Urothelium cell line (cell line): Measurements from ENCODE around the gene MDM4.
A peak's percentile ranks its signal among the peaks of the same experiment; 100 is the strongest.

Experiments used
- DNase-seq: peaks from one replicate; pipeline ENCODE4 v3.0.0; 2011; ENCODE audit warnings: low spot score, mixed read lengths
- FAIRE-seq: peaks from 2 replicates; lab custom pipeline; 2011; peaks lifted over from hg19 to GRCh38; lab: Jason Lieb, UNC

MDM4 gene

DNA sequence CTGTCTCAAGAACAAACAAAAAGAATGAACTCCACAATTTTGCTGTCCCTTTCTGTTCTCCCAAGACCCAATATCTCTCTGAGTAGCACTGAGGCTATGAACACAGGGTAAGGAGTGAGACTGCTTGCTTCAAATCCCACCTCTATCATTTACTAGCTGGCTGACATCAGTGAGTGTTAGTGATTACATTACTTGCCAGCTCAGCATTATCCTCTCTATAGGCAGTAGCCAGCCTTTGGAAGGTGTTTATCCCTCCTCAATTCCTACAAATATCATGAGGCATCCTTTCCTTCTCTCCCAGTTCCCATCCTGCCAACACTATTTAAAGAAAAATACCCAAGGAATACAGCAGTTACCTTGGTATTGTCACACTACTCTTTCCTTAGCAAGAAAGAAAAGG is 24.6 kb upstream of the MDM4 start:
- DNase-seq (no peak), FAIRE-seq (no peak)

GRCh38 chr1:204493145-204493983 is 22.8 kb upstream of the MDM4 start:
- no peak for FAIRE-seq

GRCh38 chr1:204493984-204494280 is 22.3 kb upstream of the MDM4 start:
- FAIRE-seq (no peak), DNase-seq (peak; percentile 59)

More at GRCh38 chr1:204493145-204493983, 22.8 kb upstream of the MDM4 start:
- DNase-seq, result peak; percentile 43

GRCh38 chr1:204494281-204495077 is 21.7 kb upstream of the MDM4 start, which contains the start of gene PIK3C2B:
Gene PIK3C2B, minus strand, starts transcription at chr1:204494805. Its CDS starts 25,003 bp downstream, at chr1:204469802.
- FAIRE-seq, result peak; percentile 46
- DNase-seq, result peak; percentile 93

DNA sequence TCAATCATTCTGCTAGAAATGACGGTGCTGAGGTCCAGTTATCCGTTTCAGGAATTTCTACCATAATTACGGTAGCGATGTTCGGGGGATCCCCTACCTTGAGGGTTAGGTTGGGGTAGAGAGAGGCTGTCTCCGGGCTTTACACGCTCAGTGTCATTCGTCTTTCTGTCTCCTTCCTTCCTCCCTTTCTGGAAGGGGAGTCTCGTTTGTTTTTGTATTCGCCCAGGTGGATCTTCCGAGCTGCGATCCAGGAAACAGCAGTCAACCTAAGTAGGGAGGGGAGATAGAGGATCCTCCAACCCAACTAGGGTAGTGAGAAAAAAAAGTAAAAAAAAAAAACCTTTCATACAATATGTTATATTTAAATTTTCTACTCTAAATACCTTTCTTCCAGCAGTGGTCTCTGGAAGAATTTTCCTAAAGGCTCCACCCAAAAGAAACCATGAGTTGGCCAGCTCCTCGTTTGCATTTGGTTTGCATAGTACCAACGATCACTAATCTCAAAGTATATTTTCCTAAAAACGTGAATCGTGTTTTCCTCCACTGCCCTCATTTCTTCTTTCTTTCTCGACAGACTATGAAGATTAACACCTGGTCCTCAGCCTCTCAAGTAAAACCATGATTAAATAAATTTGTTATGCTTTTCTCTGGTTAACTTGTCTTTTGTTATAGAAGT is 21.0 kb upstream of the MDM4 start:
- FAIRE-seq (no peak), DNase-seq (no peak)

DNA sequence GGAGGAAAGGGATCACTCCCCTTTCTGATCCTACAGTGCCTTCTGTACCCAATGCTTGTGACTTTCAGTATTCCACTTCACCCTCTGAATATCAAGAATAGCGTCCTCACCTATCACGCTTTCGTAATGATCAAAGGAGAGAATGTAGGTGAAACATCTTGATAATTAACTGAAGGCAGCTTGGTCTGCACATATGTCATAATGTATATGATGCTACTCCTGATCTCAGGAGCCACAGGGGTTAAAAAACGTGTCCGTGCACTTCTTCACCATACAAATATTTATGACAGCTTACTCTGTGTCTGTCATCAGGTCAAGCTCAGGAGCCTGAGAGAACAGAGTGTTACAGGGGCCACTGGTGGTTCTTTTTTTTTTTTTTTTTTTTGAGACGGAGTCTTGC is 20.4 kb upstream of the MDM4 start:
- FAIRE-seq, result no peak
- DNase-seq, result no peak

- DNase-seq (no peak), FAIRE-seq (no peak)
Measured at GRCh38 chr1:204498981-204499380, 17.2 kb upstream of the MDM4 start.

- no peak for DNase-seq
- no peak for FAIRE-seq
Measured at GRCh38 chr1:204499511-204500468, 16.4 kb upstream of the MDM4 start.

- FAIRE-seq (no peak), DNase-seq (no peak)
Measured at GRCh38 chr1:204502241-204502640, 14.0 kb upstream of the MDM4 start.

GRCh38 chr1:204503122-204503912 is 12.9 kb upstream of the MDM4 start:
- FAIRE-seq, result no peak

GRCh38 chr1:204503913-204504519 is 12.2 kb upstream of the MDM4 start:
- DNase-seq (no peak), FAIRE-seq (no peak)

More at GRCh38 chr1:204503122-204503912, 12.9 kb upstream of the MDM4 start:
- peak; percentile 27 for DNase-seq

DNA sequence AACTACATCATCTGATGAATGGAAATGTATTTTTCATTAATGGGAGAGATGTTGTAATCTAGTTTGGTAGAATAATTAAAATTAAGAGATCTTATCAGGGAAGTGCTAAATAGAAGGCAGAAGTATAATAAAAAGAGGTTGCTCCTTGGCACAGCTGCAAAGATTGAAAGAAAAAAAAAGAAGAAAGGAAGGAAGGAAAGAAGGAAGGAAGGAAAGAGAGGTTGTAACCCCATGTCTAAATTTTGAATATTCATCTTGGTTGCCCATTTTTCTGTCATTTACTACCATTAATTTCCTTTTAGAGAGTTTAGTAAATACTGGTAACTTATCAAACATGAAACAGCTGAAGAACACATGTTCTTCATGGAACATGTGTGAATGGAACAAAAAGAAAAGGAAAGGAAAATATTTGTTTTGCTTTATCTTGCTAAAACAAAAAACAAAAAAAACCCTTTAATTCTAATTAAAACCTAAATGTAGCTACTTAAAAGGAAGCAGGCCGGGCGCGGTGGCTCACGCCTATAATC is 10.5 kb upstream of the MDM4 start:
- DNase-seq, result no peak
- no peak for FAIRE-seq

- no peak for FAIRE-seq
Measured at GRCh38 chr1:204506201-204506968, 9.8 kb upstream of the MDM4 start.

GRCh38 chr1:204506969-204507316 is 9.3 kb upstream of the MDM4 start:
- FAIRE-seq, result no peak
- DNase-seq, result peak; percentile 45

More at GRCh38 chr1:204506201-204506968, 9.8 kb upstream of the MDM4 start:
- peak; percentile 47 for DNase-seq

- FAIRE-seq, result no peak
- peak; percentile 32 for DNase-seq
Measured at GRCh38 chr1:204507317-204508105, 8.7 kb upstream of the MDM4 start.

- no peak for DNase-seq
Measured at GRCh38 chr1:204509186-204509635, 7.0 kb upstream of the MDM4 start.

GRCh38 chr1:204511366-204511765 is 4.8 kb upstream of the MDM4 start:
- FAIRE-seq, result no peak
- no peak for DNase-seq

More at GRCh38 chr1:204509186-204509635, 7.0 kb upstream of the MDM4 start:
- FAIRE-seq, result no peak
